Left ventricle myocardium inferior (tissue), 1 donor: ENCODE measurements around the gene RXRA. TPM values are rescaled to one million over a fixed set of nuclear protein-coding genes. Genes with fewer than 3 reads are reported as not detected.
"Not testable (repeated sequence)": the region's sequence is repeated elsewhere in the genome, so short reads cannot be mapped to it uniquely, and the experiment has no call there.

Source experiments
- DNase-seq: peaks from one replicate; pipeline ENCODE4 v3.0.0-alpha.2; 2020
- H3K27ac ChIP-seq: fragments of 200-600 bp; replicated peaks from 2 replicates; pipeline ENCODE4 v1.8.0; 2021
- H3K27me3 ChIP-seq: fragments of 200-600 bp; 2 replicates; pipeline ENCODE4 v1.8.0; 2021; ENCODE audit warnings: low read depth
- H3K36me3 ChIP-seq: fragments of 200-600 bp; 2 replicates; pipeline ENCODE4 v1.8.0; 2021
- H3K4me1 ChIP-seq: fragments of 200-600 bp; 2 replicates; pipeline ENCODE4 v1.8.0; 2021
- H3K4me3 ChIP-seq: fragments of 200-600 bp; 2 replicates; pipeline ENCODE4 v1.8.0; 2021; ENCODE audit warnings: mild to moderate bottlenecking, moderate library complexity
- H3K9me3 ChIP-seq: fragments of 200-600 bp; replicated peaks from 2 replicates; pipeline ENCODE4 v1.8.0; 2021
- CTCF ChIP-seq: fragments of 200-600 bp; IDR thresholded peaks from 2 replicates; pipeline ENCODE4 v1.8.0; 2021; ENCODE audit warnings: antibody characterized with exemption, mild to moderate bottlenecking, borderline replicate concordance
- intact Hi-C: fragments of 100-400 bp; cut with micrococcal nuclease; formaldehyde crosslinking; loops from one replicate; pipeline ENCODE4 v1.11.0; 2022
- total RNA-seq: library from RNA; stranded (reverse); fragmentation: NEBNext Ultra II Directional; extraction: Animal tissue kit (Norgen Biotek cat#: 25700); gene quantifications from one replicate; pipeline ENCODE4 v1.2.1, GENCODE V29; 2021
- donor health status: DM: no; HTN: yes; CAD: no; lungs with severe emphysema.

Gene RXRA
- total RNA-seq, 1 donor from 2014 or later = 57.1 TPM

DNA sequence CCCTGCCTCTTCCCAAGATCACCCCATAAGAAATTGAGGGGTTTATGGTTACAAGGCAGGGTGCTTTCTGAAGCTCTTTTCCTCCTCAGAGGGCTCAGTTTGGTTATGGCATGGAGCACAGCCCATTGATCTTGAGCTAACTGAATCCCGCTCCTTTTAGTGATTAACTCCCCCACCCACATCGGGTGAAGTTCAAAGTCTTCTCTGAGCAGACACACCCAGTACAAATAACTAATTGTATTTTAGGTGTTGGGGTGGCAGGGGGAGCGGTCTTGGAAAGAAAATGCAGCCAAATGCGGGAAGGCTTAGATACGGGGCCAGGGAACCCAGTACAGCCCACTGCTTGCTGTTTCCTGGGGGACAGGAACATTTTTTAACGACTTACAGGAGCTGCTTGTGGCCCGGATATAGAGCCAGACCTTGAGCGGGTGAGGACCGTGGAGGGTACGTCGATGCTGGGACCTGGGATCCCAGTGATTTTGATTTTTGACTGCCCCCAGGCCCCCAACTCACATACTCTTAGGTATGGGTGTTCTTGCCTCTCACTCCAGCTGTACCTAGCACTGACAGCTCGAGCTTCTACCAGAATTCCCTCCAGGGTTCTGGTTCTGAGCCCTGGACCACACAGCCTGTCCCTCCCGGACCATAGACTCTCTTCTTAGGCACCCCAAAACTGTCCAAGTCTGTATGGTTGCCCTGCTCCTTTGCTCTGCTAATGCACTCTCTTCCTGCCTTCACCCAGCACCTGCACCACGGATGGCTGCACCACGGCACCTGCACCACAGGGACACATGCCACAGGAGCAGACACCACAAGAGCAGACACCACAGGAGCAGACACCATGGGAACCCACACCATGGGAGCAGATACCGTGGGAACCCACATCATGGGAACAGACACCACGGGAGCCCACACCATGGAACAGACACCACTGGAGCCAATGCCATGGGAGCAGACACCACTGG, 18.3 kb upstream of the RXRA start:
- Histone ChIP-seq H3K36me3 (no peaks in the 10 kb centered on the region), H3K9me3 (peaks cover 11% of the 10 kb centered on the region), H3K4me1 (no peaks in the 10 kb centered on the region), H3K4me3 (no peak overlapping the region), H3K27me3 (no peaks in the 10 kb centered on the region), H3K27ac (no peak overlapping the region)
- no peak for TF ChIP-seq CTCF
- DNase-seq = peak; percentile 6
- intact Hi-C loops = no loop called here

DNA sequence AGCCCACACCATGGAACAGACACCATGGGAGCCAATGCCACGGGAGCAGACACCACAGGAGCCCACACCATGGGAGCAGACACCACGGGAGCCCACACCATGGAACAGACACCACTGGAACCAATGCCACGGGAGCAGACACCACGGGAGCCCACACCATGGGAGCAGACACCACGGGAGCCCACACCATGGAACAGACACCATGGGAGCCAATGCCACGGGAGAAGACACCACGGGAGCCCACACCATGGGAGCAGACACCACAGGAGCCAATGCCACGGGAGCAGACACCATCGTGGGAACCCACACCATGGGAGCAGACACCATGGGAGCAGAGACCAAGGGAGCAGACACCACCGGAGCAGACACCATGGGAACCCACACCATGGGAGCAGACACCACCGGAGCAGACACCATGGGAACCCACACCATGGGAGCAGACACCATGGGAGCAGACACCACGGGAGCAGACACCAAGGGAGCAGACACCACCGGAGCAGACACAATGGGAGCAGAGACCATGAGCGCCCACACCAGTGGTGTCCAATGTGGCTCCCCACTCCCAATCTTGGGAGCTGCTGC, 17.5 kb upstream of the RXRA start:
- intact Hi-C loops = not testable (repeated sequence)

DNA sequence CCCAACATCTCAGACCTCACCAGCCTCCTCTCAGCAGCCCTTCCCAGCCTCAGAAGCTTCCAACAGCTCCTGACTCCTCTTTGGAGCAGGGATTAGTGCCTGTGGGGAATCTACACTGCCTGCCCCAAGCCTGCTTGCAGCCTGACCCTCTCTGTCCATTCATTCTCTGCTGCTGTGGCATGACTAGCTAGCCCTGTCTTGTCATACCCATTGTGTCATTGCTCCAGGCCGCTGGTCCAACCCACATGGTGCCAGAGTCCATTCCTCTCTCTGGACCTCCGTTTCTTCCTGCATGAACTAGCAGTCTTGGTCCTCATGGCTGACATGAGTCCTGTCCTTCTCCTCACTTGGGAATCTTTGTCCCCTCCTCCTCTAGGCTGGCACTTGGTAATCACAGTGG, 12.8 kb upstream of the RXRA start:
- peaks cover 14% of the 10 kb centered on the region for H3K9me3 ChIP-seq
- no peak for TF ChIP-seq CTCF
- H3K4me1 ChIP-seq = peaks cover 23% of the 10 kb centered on the region
- H3K4me3 ChIP-seq = no peak overlapping the region
- no peak overlapping the region for H3K27ac ChIP-seq
- DNase-seq = peak; percentile 1
- no peaks in the 10 kb centered on the region for H3K36me3 ChIP-seq
- intact Hi-C loops = no loop called here
- no peaks in the 10 kb centered on the region for H3K27me3 ChIP-seq

More for the DNA sequence above, 17.5 kb upstream of the RXRA start:
- DNase-seq = peak; percentile 1
- not testable (repeated sequence) for H3K27me3 ChIP-seq, H3K4me3 ChIP-seq, H3K36me3 ChIP-seq, H3K27ac ChIP-seq, H3K4me1 ChIP-seq
- peaks cover 14% of the 10 kb centered on the region for H3K9me3 ChIP-seq

- no peaks in the 10 kb centered on the region for H3K27me3 ChIP-seq
- peak; percentile 14 for DNase-seq
- H3K4me3 ChIP-seq = no peak overlapping the region
- no peak for TF ChIP-seq CTCF
- peaks cover 23% of the 10 kb centered on the region for H3K4me1 ChIP-seq
- H3K27ac ChIP-seq = no peak overlapping the region
- H3K9me3 ChIP-seq = peaks cover 14% of the 10 kb centered on the region
- H3K36me3 ChIP-seq = no peaks in the 10 kb centered on the region
- intact Hi-C loops = no loop called here
These were observed 12.0 kb upstream of the RXRA start for GRCh38 chr9:134314039-134314949.

GRCh38 chr9:134314950-134315715, 11.1 kb upstream of the RXRA start:
- Histone ChIP-seq H3K4me3 (no peak overlapping the region), H3K9me3 (peaks cover 14% of the 10 kb centered on the region), H3K27me3 (no peaks in the 10 kb centered on the region), H3K4me1 (peaks cover 23% of the 10 kb centered on the region), H3K36me3 (no peaks in the 10 kb centered on the region), H3K27ac (no peak overlapping the region)
- intact Hi-C loops = no loop called here
- peak; percentile 10 for DNase-seq
- no peak for TF ChIP-seq CTCF
